ENCODE data around the gene SLC2A4RG. TPM values are rescaled to one million over a fixed set of nuclear protein-coding genes. Genes with fewer than 3 reads are reported as not detected.

Gene SLC2A4RG
- total RNA-seq, 1 donor from 2014 or later, result 6.5 TPM

DNA sequence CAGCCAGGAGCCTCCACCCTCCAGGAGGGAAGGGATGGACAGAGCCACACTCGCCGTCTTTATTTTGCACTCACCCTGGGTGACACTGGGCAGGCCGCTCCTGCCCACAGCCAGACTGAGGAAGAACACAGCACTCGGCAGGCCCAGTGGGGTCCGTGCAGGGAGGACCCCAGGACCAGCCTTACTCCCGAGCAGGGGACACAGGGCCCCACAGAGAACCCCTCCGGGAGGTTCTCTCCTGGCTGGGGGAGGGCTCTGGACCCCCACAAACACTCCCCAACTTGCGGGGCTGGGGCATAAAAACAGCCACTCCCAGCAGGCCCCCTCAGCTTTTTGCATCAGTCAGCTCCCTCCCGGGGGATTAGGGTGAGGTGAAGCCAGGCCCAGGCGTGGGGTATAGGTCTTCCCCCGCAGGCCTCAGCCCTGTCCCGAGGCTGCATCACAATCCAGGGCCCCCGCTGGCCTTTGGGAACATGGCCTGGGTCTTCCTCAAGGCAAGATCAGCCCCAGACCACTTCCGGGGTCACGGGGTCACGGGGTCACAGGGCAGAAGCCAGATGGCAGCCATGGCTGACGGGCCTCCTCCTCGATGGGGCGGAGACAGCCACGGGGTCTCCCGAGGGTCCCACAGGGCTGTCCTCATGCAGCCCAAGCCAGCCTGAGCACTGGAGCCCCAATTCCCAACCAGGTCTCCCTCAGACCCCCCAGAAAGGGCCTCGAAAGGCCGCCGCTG is 39.9 kb upstream of the SLC2A4RG start:
- DNase-seq (ENCODE audit: low read depth in 2 of 2), result peak in 1 of 2 donors; percentile 1

DNA sequence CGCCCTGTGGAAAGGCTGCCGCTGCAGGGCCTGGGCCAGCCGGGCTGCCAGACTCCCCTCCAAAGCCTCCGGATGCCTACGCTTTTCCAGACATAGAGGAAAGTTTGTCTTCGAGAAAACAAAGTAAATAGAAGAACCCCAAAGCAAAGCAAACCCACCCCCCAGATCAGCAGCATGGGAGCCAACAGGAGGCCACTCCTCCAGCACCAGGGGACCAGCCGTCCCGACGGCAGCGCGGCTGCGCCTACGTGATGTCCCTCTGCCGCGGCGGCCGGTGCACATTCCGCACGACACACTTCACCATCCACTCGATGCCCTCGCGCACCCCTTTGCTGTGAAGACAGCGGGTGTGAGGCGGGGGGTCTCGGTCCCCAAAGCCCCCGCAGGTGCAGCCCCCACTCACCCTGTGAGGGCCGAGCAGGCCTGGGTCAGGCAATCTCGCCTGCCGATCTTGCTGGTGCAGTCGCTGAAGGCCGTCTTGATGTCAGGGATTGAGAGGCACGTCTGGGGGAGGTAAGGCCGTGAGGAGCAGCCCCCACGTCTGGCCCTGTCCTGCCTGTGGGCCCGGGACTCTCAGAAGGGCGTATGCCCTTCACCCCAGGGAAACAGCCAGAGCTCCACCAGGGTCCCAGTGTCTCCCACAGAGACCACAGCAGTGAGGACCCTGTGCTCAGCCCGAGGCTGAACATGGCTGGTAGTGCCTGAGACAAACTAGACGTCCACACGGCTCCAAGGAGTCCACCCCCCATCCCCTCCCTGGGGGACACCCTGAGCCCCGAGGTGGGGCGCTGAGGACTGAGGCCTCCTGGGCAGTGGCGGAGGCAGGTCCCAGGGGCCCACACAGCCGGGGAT is 39.2 kb upstream of the SLC2A4RG start:
- peak in 1 of 2 donors; percentile 0 for DNase-seq (ENCODE audit: low read depth in 2 of 2)

DNA sequence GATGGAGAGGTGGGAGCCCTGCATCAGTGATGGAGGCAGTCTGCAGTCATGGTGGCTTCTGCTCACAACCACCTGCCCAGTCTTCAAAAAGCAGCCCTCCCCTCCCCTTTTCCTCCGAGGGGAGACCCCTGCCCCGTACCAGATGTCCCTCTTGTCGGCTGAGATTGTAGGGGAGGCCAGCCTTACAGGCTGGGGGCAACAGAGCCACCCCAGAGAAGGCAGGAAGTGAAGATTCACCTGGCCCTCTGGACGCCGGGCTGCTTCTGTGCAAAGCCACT is 38.6 kb upstream of the SLC2A4RG start:
- peak in 1 of 2 donors; percentile 2 for DNase-seq (ENCODE audit: low read depth in 2 of 2)

DNA sequence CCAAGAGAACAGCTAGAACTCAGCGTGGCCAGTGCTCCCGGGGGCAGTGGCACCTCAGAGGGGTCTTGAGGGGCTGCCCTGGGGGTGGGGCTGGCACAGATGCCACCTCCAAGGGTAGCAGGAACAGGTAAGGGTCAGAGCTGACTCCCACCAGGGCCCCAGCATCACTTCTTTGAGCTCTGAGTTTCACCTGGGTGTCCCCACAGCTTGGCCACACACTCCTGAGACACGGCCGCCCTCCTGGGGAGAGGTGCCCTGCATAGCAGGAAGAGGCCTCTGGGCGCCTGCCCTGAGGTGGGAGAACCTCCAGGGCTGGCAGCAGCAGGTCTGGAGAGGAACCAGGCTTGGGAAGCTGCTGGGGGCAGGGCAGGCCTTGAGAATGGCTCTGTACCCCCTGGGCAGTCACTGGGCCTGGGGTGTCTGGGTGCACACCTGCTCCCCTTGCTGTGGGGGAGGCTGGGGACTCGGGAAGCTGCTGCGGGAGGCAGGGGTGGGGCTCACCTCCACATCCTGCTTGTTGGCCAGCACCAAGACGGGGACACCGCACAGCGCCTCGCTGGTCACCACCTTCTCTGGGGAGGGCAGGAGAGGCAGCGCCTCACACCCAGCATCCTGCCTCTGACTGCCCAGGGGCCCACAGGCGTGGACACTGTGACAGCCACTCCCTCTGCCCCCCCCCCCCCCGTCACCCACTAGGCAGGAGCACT is 38.1 kb upstream of the SLC2A4RG start:
- DNase-seq (ENCODE audit: low read depth in 2 of 2), result peak in 1 of 2 donors; percentile 3

DNA sequence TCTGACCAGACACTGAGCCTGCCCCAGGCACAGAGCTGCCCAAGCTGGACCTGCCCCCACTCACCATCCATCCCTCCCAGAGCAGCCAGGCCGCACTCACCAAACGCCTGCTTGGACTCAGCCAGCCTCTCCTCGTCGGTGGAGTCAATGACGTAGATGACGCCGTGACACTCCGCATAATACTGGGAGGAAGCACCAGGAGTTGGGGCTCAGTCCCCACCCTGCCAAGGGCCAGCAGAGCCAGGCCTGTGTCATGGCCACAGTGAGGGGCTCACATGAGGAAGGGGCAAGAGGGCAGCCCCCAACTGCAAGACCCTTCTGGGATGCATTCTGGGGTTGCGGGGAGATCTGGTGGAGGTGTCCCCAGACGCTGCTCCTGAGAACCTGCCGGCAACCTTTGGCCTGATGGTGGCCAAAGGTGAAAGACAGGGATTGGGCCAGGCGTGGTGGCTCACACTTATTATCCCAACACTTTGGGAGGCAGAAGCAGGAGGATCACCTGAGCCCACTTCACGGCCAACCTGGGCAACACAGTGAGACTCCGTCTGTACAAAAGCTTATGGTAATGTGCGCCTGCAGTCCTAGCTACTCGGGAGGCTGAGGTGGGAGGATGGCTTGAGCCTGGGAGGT is 37.4 kb upstream of the SLC2A4RG start:
- peak in 1 of 2 donors; percentile 2 for DNase-seq (ENCODE audit: low read depth in 2 of 2)

DNA sequence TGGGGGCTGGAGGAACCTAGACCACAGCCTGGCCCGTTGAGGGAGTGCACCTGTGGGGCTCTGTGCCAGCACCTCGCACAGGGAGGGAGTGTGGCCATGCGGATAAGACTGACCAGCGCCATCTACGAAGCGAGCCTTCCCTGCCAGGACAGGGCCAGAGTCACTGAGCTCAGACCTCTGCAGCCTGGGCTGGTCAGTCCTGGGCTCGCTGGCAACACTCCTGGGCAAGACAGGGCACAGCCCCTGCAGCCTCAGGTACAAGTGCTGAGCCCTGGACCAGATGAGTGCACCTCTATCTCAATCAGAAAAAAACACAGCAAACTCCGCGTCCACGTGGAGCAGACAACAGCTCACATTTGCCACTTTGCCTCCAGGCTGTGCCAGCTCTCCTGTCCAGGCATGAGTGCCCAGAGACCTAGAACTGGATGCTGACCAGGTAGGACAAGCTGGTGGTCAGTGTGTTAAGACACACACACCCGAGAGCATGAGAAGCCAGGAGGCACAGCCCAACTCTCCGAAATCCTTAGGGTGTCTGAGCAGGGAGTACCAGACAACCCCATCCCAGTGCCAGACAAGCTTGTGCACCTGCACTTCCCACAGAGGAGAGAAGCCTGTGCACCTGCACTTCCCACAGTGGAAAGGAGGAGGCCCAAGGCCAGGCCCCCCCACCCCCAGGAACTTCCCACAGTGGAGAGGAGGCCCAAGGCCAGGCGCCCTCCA is 36.7 kb upstream of the SLC2A4RG start:
- no peak for DNase-seq (ENCODE audit: low read depth in 2 of 2)

DNA sequence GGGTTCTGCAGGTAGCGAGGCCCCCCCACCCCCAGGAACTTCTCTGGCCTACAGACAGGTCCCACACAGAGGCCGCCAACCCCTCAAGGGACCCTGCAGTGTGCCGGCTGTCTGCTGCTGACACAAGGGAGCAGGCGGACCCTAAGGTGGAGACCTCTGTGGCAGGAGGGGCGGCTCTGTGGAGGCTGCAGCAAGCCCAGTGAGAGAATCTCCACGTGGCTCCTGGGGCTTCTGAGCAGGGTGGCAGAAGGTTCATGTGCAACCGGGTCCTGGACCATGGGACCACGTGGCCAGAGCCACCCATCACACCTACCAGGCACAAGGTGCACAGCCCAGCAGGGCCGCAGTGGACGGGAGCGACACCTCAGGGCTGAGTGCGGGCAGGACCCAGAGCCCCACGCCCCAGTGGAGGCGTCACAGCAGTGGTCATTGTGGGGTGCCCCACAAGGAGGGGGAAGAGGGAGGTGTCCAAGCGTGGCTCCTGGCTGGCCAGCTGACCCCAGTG is 36.1 kb upstream of the SLC2A4RG start:
- no peak for DNase-seq (ENCODE audit: low read depth in 2 of 2)

DNA sequence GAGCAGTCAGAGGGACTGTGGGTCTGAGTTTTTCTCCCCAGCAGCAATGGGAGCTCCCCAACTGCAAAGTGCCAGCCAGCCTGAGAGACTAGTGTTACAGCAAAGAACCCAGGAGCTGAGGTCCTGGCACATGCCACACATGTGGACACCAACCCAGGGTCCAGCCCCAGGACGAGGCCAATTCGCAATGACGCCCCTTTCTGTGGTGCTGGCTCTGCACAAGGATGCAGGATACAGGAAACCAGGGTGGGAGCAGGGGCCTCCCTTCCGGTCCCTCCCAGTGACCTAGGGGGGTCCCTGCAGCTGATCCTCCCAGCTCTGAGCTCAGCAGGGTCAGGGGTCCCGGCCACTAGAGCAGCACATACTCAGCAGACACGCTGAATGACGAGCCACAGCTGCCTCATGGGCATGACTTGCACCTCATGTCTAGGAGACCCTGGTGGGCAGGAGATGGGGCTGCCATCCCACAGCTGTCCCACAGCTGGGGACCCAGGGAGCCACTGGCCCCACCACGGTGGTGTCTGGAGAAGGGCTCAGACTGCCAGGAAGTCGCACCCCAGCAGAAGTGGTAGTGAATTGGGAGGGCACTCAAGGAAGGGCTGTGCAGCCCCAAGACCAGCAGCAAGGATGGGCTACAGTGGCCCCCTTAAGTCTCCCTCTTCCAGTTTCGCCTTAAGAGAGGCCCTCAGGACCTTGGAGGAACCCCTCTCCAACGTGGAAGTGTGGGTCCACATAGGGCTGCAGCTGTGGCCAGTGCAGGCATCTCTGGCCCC is 35.4 kb upstream of the SLC2A4RG start:
- peak in 1 of 2 donors; percentile 0 for DNase-seq (ENCODE audit: low read depth in 2 of 2)

DNA sequence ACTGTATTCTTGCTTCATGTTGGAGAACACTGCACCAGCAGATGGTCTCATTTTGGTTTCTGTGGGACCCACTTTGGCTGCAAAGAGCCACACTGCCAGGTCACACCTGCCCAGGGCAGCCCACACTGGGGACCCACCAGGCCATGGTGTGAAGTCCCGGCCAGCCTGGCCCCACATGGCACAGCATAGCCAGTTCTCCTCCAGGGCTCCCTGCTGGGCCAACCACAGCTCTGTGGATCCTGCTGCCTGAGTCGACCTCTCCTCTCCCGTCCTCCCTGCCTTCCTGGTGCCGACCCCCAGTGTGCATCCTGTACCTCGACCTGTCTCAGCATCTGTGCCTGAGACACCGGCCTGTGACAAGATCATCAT is 34.8 kb upstream of the SLC2A4RG start:
- peak in 1 of 2 donors; percentile 0 for DNase-seq (ENCODE audit: low read depth in 2 of 2)

DNA sequence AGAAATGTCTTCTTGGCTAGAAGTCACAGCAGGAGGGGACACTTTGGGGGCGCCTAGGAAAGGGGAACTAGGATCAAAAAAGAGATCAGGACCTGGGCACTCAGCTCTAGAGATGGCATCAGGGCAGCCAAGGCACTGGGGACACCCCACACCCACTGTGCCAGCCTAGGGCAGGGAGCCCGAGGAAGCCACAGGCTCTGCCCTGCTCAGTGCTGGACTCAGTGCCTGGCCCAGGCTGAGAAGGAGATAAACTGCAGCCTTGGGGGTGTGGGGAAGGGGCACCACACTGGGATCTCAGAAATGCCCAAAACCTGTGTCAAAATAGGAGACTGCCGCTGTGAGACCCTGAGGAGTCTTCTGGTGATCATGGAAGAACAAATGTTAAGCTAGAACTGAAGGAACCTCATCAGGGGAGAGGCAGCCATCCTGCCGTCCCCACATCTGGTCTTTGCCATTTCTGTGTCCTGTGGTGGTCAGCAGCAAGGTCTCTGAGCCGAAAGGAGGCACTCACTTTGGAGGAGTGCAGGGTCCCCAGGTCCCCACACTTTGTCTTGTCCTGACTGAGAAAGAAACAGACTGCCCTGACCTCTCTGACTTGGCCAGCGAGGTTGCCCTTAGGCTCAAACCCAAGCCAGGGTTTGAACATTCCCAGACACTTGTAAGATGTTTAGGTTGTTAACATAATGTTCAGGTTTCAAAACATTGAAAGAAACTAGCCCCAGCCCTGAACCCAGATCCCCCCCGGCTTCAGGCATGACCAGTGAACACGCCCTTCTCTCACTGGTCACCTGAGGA is 34.1 kb upstream of the SLC2A4RG start:
- no peak for DNase-seq (ENCODE audit: low read depth in 2 of 2)

DNA sequence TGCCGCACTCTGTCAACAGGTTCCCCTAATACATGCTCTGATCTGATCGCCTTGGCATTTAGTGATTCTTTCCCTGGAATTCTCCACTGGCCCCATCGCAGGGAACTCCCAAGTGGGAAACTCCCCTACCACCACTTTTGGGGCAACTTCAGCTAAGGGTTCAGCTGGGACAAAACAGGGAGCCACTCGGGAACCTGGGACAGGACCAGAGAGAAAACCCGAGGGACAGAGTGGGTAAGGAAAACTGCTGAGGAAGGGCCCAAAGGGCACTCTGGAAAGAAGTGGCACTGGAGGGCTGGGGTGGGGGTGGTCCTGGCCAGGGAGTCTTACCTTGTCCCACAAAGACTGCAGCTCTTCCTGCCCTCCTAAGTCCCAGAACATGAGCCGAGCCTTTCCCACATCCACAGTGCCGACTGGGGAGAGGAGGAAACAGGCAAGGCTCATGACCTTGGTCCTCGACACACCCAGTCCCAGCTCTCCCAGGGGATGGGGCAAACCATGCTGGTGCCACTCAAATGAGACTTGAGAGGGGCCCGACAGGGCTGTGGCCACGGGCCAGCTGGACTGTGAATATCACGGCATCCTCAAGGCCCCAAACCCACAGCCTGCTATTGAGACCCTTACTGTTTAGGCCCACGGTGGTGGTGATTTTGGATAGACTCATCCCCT is 33.4 kb upstream of the SLC2A4RG start:
- DNase-seq (ENCODE audit: low read depth in 2 of 2), result peak in 1 of 2 donors; percentile 1

DNA sequence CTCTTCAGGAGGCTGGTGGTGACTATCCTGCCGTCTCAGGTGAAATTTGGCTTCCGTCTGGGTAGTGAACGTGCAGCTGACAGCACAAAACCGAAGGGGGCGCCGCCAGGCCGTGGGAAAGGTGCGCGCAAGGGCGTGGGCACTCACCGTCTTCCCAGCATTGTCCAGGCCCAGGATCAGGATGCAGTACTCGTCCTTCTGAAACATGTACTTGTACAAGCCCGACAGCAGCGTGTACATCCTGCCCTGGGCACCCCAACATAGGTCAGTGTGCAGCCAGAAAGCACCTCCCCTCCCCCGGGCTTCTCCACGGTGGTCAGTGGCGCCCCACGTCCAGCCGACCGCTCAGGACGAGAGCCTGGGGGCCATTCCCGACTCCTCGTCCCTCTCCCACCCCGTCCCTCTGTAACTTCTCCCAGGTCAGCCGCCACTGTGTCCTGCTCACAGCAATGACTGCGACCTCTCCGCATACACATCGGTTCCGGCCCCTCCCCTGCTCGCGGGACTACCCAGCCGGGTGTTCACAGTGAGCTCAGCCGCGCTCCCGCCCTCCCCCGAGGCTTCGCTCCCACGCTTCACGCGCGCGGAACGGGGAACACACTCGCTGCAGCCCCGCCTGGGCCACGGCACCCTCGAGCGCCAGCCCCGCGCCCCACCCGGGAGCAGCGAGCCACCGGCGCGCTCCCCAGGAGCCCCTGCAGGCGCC is 32.6 kb upstream of the SLC2A4RG start:
- DNase-seq (ENCODE audit: low read depth in 2 of 2), result peak; percentile 64 to 72

DNA sequence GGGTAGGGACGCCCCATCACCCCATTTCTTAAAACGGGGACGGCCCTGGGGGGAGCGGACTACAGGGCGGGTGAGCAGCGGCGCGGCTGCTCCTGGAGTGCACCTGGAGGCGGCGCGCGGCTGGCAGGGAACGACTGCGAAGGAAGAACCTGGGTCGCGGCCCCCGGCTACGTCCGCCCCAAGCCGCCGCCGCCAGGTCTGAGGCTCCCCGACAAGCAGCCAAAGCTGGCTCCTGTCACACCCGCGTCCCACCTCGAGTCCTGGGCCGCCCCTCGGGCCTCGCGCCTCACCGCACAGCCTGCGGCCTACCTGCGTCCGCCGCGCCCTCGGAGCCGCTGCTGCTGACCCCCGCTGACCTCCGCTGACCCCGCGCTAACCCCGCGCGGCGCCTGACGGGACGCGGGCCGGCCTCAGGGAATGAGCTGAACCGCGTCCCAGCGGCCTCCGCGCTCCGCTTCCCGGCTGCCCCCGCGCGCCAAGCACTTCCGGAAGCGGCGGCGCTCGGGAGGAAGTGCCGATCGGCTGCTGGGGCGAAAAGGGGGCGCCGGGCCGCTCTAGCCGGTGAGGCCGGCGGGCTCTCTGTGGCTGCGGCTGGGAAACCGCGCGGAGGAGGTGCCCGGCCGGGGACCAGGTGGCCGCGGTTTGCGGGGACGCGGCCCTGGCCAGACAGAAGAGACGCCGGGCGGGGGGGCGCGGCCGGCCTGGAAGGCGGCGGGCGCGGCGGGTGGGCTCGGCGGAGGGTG is 31.8 kb upstream of the SLC2A4RG start, which contains the start of the genes ARFRP1 and ZGPAT:
ARFRP1 (minus strand) TSS at position 419 of the 743 bp plus-strand sequence. CDS start 885 bp downstream, outside the sequence.
ZGPAT (plus strand) TSS at position 482 of the 743 bp plus-strand sequence. CDS start 542 bp downstream, outside the sequence.
- DNase-seq (ENCODE audit: low read depth in 2 of 2), result peak; percentile 88 to 89

DNA sequence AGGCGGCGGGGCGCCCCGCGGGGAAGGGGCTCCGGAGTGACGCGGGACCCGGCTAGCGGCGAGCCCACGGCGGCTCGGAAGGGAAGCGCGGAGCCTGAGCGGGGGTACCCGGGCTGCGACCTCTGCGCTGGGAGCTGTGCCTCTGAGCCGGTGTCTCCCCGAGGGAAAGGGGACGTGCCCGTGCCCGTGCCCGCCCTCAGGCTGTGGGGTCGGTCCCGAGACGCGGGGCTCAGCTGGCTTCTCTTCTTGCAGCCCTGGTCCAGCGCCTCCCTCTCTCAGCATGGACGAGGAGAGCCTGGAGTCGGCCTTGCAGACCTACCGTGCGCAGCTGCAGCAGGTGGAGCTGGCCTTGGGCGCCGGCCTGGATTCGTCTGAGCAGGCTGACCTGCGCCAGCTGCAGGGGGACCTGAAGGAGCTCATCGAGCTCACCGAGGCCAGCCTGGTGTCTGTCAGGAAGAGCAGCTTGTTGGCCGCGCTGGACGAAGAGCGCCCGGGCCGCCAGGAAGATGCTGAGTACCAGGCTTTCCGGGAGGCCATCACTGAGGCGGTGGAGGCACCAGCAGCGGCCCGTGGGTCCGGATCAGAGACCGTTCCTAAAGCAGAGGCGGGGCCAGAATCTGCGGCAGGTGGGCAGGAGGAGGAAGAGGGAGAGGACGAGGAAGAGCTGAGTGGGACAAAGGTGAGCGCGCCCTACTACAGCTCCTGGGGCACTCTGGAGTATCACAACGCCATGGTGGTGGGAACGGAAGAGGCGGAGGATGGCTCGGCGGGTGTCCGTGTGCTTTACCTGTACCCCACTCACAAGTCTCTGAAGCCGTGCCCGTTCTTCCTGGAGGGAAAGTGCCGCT is 31.1 kb upstream of the SLC2A4RG start:
- DNase-seq (ENCODE audit: low read depth in 2 of 2), result peak; percentile 32 to 37

DNA sequence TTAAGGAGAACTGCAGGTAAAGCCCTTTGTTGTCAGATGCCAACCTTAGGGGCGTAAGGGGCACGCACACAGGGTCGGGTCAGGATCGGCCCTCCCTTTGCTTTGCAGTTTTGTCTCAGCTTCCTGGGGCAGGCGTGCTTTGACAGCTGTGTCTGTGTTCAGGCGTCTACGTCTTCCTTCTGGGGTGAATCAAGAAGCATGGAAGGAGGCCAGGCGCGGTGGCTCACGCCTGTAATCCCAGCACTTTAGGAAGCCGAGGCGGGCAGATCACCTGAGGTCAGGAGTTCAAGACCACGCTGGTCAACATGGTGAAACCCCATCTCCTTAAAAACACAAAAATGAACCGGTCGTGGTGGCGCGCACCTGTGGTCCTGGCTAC is 30.4 kb upstream of the SLC2A4RG start:
- peak in 1 of 2 donors; percentile 0 for DNase-seq (ENCODE audit: low read depth in 2 of 2)

DNA sequence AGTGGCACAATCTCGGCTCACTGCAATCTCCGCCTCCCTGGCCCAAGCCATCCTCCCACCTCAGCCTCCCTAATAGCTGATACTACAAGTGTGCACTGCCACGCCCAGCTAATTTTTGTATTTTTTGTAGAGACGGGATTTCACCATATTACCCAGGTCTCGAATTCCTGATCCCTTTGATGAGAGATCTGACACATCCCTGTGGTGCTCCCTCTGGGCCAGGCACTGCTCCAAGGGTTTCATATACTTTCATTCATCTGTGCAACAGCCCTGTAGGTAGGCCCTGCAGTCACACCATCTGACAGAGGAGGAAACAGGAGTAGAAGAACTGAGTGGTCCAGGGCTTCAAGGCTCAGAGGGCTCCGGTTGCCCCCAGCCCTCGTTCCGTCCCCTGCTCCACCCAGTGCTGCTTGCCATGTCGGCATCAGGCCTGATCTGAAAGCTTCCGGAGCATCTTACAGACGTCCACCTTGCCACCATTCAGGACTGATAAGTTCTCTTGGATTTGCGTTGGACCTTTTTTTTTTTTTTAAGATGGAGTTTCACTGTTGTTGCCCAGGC is 28.4 kb upstream of the SLC2A4RG start:
- no peak for DNase-seq (ENCODE audit: low read depth in 2 of 2)
